ENCODE measurements around the gene CLCN7. TPM values are rescaled to one million over a fixed set of nuclear protein-coding genes. Genes with fewer than 3 reads are reported as not detected.

Gene CLCN7
- total RNA-seq, 1 experiment from 2014 or later: 64.0 TPM

- no peak for TF ChIP-seq ZFX (IDR thresholded peaks at IDR 0.05)
- no peak for TF ChIP-seq EZH2 (IDR thresholded peaks at IDR 0.05)
- no peak for TF ChIP-seq ATF3 (IDR thresholded peaks at IDR 0.05)
- TF ChIP-seq RAD21 (IDR thresholded peaks at IDR 0.05; ENCODE audit: low read depth): no peak
These were observed 31.1 kb upstream of the CLCN7 start (continued) for GRCh38 chr16:1505912-1506311.

GRCh38 chr16:1505073-1505844 is 30.4 kb upstream of the CLCN7 start:
- ChIA-PET POLR2A (no interaction called here), CTCF (no interaction called here)

More at GRCh38 chr16:1505073-1505844, 30.4 kb upstream of the CLCN7 start:
- Histone ChIP-seq H3K9me3 (ENCODE audit: control insufficient read depth in 1 of 2, insufficient read depth in 1 of 2, low read depth in 1 of 2, low read length in 2 of 2) (no peaks in the 10 kb centered on the region), H3K4me2 (ENCODE audit: low read length) (no peak overlapping the region), H3K27me3 (ENCODE audit: insufficient read depth, low read length) (no peaks in the 10 kb centered on the region), H2AFZ (ENCODE audit: low read depth, low read length, poor library complexity, severe bottlenecking) (no peak overlapping the region), H4K20me1 (ENCODE audit: insufficient read depth) (no peaks in the 10 kb centered on the region), H3K27ac (ENCODE audit: low read depth, low read length) (no peak overlapping the region), H3K4me1 (ENCODE audit: control insufficient read depth in 1 of 2, insufficient read depth in 2 of 2, low read length in 2 of 2) (no peaks in the 10 kb centered on the region), H3K4me3 (replicated peaks in 1 of 2; ENCODE audit: low read depth in 1 of 2, low read length in 2 of 2) (no peak overlapping the region), H3K9me2 (ENCODE audit: insufficient read depth) (no peaks in the 10 kb centered on the region), H3K79me2 (ENCODE audit: insufficient read depth, low read length) (no peaks in the 10 kb centered on the region), H3K36me3 (ENCODE audit: control insufficient read depth in 1 of 2, insufficient read depth in 2 of 2, low read length in 2 of 2) (peaks cover 11 to 22% of the 10 kb centered on the region in 2 experiments; a peak in 3 of 4 replicates), H3K9ac (ENCODE audit: low read length) (no peak overlapping the region)
- TF ChIP-seq YY1 (IDR thresholded peaks at IDR 0.05; ENCODE audit: extremely low read depth, insufficient replicate concordance, low read depth, low read length) (no peak), SIN3A (IDR thresholded peaks at IDR 0.05; ENCODE audit: low read depth) (no peak), SP1 (IDR thresholded peaks at IDR 0.05; ENCODE audit: low read depth) (no peak), EZH2phosphoT487 (IDR thresholded peaks at IDR 0.05; ENCODE audit: borderline replicate concordance) (no peak)
- RAD21 ChIA-PET (ENCODE audit: low non-redundant PET in 1 of 2, low total read pairs in 2 of 2, uncharacterized antibody in 2 of 2, unreplicated experiment in 2 of 2): no interaction called here
- ATAC-seq: no peak
- no TSS peak for BruUV-seq (replicated peaks)
- intact Hi-C loops (cut with micrococcal nuclease): no loop called here
- no peak for DNase-seq (ENCODE audit: low read depth, low spot score)
